Measurements from ENCODE around the gene NSG1. TPM values are rescaled to one million over a fixed set of nuclear protein-coding genes. Genes with fewer than 3 reads are reported as not detected.
"Not testable (repeated sequence)": the region's sequence is repeated elsewhere in the genome, so short reads cannot be mapped to it uniquely, and the experiment has no call there.

The NSG1 gene
- total RNA-seq, 1 experiment from 2014 or later, result not detected

GRCh38 chr4:4343038-4343437, 43.9 kb upstream of the NSG1 start:
- intact Hi-C loops (cut with micrococcal nuclease; ENCODE audit: unreplicated experiment), result no loop called here
- Mint-ChIP-seq H3K4me1 (ENCODE audit: low read depth, unreplicated experiment) (no peaks in the 10 kb centered on the region), H3K9me3 (ENCODE audit: low read depth, unreplicated experiment) (no peaks in the 10 kb centered on the region), H3K4me3 (ENCODE audit: low read depth, unreplicated experiment) (no peak overlapping the region), H3K27ac (ENCODE audit: unreplicated experiment) (no peak overlapping the region), H3K27me3 (ENCODE audit: unreplicated experiment) (peaks cover 49% of the 10 kb centered on the region), H3K36me3 (ENCODE audit: insufficient read depth, unreplicated experiment) (no peaks in the 10 kb centered on the region)
- no TSS peak for BruUV-seq (replicated peaks)
- no peak for TF ChIP-seq CTCF (IDR thresholded peaks at IDR 0.05; ENCODE audit: unreplicated experiment)
- CTCF ChIA-PET, result no interaction called here
- no peak for DNase-seq

GRCh38 chr4:4344915-4345527, 41.9 kb upstream of the NSG1 start:
- Mint-ChIP-seq H3K4me3 (ENCODE audit: low read depth, unreplicated experiment) (no peak overlapping the region), H3K36me3 (ENCODE audit: insufficient read depth, unreplicated experiment) (no peaks in the 10 kb centered on the region), H3K4me1 (ENCODE audit: low read depth, unreplicated experiment) (no peaks in the 10 kb centered on the region), H3K9me3 (ENCODE audit: low read depth, unreplicated experiment) (no peaks in the 10 kb centered on the region), H3K27me3 (ENCODE audit: unreplicated experiment) (peaks cover 31% of the 10 kb centered on the region), H3K27ac (ENCODE audit: unreplicated experiment) (no peak overlapping the region)
- CTCF ChIA-PET, result no interaction called here
- intact Hi-C loops (cut with micrococcal nuclease; ENCODE audit: unreplicated experiment), result no loop called here
- DNase-seq, result no peak
- no peak for TF ChIP-seq CTCF (IDR thresholded peaks at IDR 0.05; ENCODE audit: unreplicated experiment)
- BruUV-seq (replicated peaks), result no TSS peak

DNA sequence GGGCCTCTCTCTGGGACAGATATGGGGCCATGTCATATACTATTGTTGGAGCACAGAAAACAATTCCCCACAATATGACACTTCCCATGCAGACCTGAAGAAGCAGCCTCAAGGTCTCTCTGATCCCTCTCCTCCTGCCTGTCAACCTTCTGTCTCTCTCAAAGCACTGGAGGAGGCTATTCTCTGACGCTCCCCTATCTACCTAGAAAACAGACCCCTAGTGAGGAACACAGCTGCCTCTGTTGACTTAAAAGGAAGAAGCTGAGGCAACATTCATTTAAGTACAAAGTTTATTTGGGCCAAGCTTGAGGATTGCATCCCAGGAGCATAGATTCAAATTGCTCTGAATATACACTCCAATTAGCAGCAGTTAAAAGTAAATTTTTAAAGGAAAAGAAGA, 39.3 kb upstream of the NSG1 start:
- intact Hi-C loops (cut with micrococcal nuclease; ENCODE audit: unreplicated experiment), result no loop called here
- no peaks in the 10 kb centered on the region for H3K4me1 Mint-ChIP-seq (ENCODE audit: low read depth, unreplicated experiment)
- no peaks in the 10 kb centered on the region for H3K9me3 Mint-ChIP-seq (ENCODE audit: low read depth, unreplicated experiment)
- no peak overlapping the region for H3K27ac Mint-ChIP-seq (ENCODE audit: unreplicated experiment)
- no peak overlapping the region for H3K4me3 Mint-ChIP-seq (ENCODE audit: low read depth, unreplicated experiment)
- no peak for DNase-seq
- H3K36me3 Mint-ChIP-seq (ENCODE audit: insufficient read depth, unreplicated experiment), result no peaks in the 10 kb centered on the region
- peaks cover 24% of the 10 kb centered on the region for H3K27me3 Mint-ChIP-seq (ENCODE audit: unreplicated experiment)
- CTCF ChIA-PET, result no interaction called here
- BruUV-seq (replicated peaks), result no TSS peak
- no peak for TF ChIP-seq CTCF (IDR thresholded peaks at IDR 0.05; ENCODE audit: unreplicated experiment)

- H3K27ac Mint-ChIP-seq (ENCODE audit: unreplicated experiment); H3K4me1 Mint-ChIP-seq (ENCODE audit: low read depth, unreplicated experiment); H3K9me3 Mint-ChIP-seq (ENCODE audit: low read depth, unreplicated experiment); intact Hi-C loops (cut with micrococcal nuclease; ENCODE audit: unreplicated experiment); H3K36me3 Mint-ChIP-seq (ENCODE audit: insufficient read depth, unreplicated experiment); BruUV-seq (replicated peaks); H3K4me3 Mint-ChIP-seq (ENCODE audit: low read depth, unreplicated experiment); CTCF ChIA-PET; DNase-seq: not testable (repeated sequence)
- H3K27me3 Mint-ChIP-seq (ENCODE audit: unreplicated experiment), result peaks cover 24% of the 10 kb centered on the region
Observed at GRCh38 chr4:4348585-4348984, 38.3 kb upstream of the NSG1 start.

DNA sequence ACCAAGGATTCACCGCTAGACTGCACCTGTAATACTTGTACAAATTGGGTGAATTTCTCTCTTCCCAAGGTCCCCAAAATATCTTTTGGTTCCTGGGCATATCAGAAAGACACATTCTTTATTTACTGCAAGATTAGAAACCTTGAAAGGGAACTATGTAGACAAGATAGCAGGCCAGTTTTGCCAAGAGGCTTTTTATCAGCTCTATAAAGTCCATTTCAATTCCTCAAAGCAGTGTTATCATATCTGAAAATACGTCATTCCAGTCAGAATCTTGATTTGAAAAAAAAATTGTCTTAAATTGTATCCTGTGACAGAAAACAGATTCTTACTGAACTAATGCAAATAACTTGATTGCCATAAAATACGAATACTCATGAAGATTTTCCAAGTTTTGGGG, 37.0 kb upstream of the NSG1 start:
- H3K36me3 Mint-ChIP-seq (ENCODE audit: insufficient read depth, unreplicated experiment), result no peaks in the 10 kb centered on the region
- CTCF ChIA-PET, result no interaction called here
- no peak overlapping the region for H3K27ac Mint-ChIP-seq (ENCODE audit: unreplicated experiment)
- H3K4me3 Mint-ChIP-seq (ENCODE audit: low read depth, unreplicated experiment), result no peak overlapping the region
- H3K27me3 Mint-ChIP-seq (ENCODE audit: unreplicated experiment), result peaks cover 26% of the 10 kb centered on the region
- no TSS peak for BruUV-seq (replicated peaks)
- no peaks in the 10 kb centered on the region for H3K4me1 Mint-ChIP-seq (ENCODE audit: low read depth, unreplicated experiment)
- no peak for DNase-seq
- H3K9me3 Mint-ChIP-seq (ENCODE audit: low read depth, unreplicated experiment), result no peaks in the 10 kb centered on the region
- TF ChIP-seq CTCF (IDR thresholded peaks at IDR 0.05; ENCODE audit: unreplicated experiment), result no peak
- intact Hi-C loops (cut with micrococcal nuclease; ENCODE audit: unreplicated experiment), result no loop called here
